ENCODE results near the gene MAN2B2. TPM values are rescaled to one million over a fixed set of nuclear protein-coding genes. Genes with fewer than 3 reads are reported as not detected.

The MAN2B2 gene
- total RNA-seq, 1 experiment from 2014 or later, result 8.5 TPM

GRCh38 chr4:6643141-6643847 lies 68.3 kb downstream of the MAN2B2 start:
- CTCF ChIA-PET, result no interaction called here

GRCh38 chr4:6644792-6645530 lies 70.0 kb downstream of the MAN2B2 start:
- CTCF ChIA-PET, result no interaction called here
- no peak overlapping the region for H3K4me3 ChIP-seq (ENCODE audit: low read length)
- H3K27me3 ChIP-seq (ENCODE audit: low read length), result no peaks in the 10 kb centered on the region
- POLR2A ChIA-PET (ENCODE audit: unreplicated experiment), result no interaction called here
- H3K4me1 ChIP-seq (ENCODE audit: insufficient read depth, low read length), result peaks cover 7% of the 10 kb centered on the region; the same call in 1 of the 2 replicates
- ATAC-seq (no peak), DNase-seq (no peak)
- BruUV-seq (replicated peaks), result no TSS peak
- TF ChIP-seq CTCF (conservative IDR thresholded peaks at IDR 0.05; ENCODE audit: low read depth, low read length), result no peak
- no peak for TF ChIP-seq EZH2phosphoT487 (IDR thresholded peaks at IDR 0.05; ENCODE audit: borderline replicate concordance, low read length)
- no peak for TF ChIP-seq EZH2 (IDR thresholded peaks at IDR 0.05; ENCODE audit: low read length, unreplicated experiment)
- H3K27ac ChIP-seq (ENCODE audit: low read length), result no peak overlapping the region
- H3K9ac ChIP-seq (ENCODE audit: low read length), result no peak overlapping the region
- H4K20me1 ChIP-seq (ENCODE audit: low read length), result peaks cover 22% of the 10 kb centered on the region
- H3F3A ChIP-seq (ENCODE audit: low read length, unreplicated experiment), result no peaks in the 10 kb centered on the region
- intact Hi-C loops (cut with micrococcal nuclease), result no loop called here
- H3K9me2 ChIP-seq (replicated peaks; ENCODE audit: low read length), result no peaks in the 10 kb centered on the region
- no peak overlapping the region for H3K4me2 ChIP-seq (ENCODE audit: low read length)
- H3K9me3 ChIP-seq (ENCODE audit: low read length), result no peaks in the 10 kb centered on the region
- H3K79me2 ChIP-seq (ENCODE audit: low read length), result peaks cover 28% of the 10 kb centered on the region
- no peak overlapping the region for H2AFZ ChIP-seq (ENCODE audit: low read length)
- H3K36me3 ChIP-seq (ENCODE audit: low read depth, low read length), result peaks cover 14% of the 10 kb centered on the region

More at GRCh38 chr4:6643141-6643847, 68.3 kb downstream of the MAN2B2 start:
- POLR2A ChIA-PET (ENCODE audit: unreplicated experiment), result no interaction called here
- Histone ChIP-seq H2AFZ (ENCODE audit: low read length) (no peak overlapping the region), H3K27ac (ENCODE audit: low read length) (no peak overlapping the region), H3K9ac (ENCODE audit: low read length) (no peak overlapping the region), H3K27me3 (ENCODE audit: low read length) (no peaks in the 10 kb centered on the region), H3F3A (ENCODE audit: low read length, unreplicated experiment) (no peaks in the 10 kb centered on the region), H3K36me3 (ENCODE audit: low read depth, low read length) (peaks cover 14% of the 10 kb centered on the region), H3K4me3 (ENCODE audit: low read length) (no peak overlapping the region), H3K79me2 (ENCODE audit: low read length) (peaks cover 28% of the 10 kb centered on the region), H4K20me1 (ENCODE audit: low read length) (peaks cover 22% of the 10 kb centered on the region), H3K9me3 (ENCODE audit: low read length) (no peaks in the 10 kb centered on the region), H3K4me1 (ENCODE audit: insufficient read depth, low read length) (peaks cover 7% of the 10 kb centered on the region; the same call in 1 of the 2 replicates), H3K4me2 (ENCODE audit: low read length) (no peak overlapping the region), H3K9me2 (replicated peaks; ENCODE audit: low read length) (no peaks in the 10 kb centered on the region)
- TF ChIP-seq EZH2phosphoT487 (IDR thresholded peaks at IDR 0.05; ENCODE audit: borderline replicate concordance, low read length), result no peak
- TF ChIP-seq CTCF (conservative IDR thresholded peaks at IDR 0.05; ENCODE audit: low read depth, low read length), result no peak
- TF ChIP-seq EZH2 (IDR thresholded peaks at IDR 0.05; ENCODE audit: low read length, unreplicated experiment), result no peak
- DNase-seq (no peak), ATAC-seq (no peak)
- intact Hi-C loops (cut with micrococcal nuclease), result no loop called here
- BruUV-seq (replicated peaks), result no TSS peak

- Histone ChIP-seq H3K27ac (ENCODE audit: low read length) (no peak overlapping the region), H3F3A (ENCODE audit: low read length, unreplicated experiment) (no peaks in the 10 kb centered on the region), H2AFZ (ENCODE audit: low read length) (no peak overlapping the region), H3K4me1 (ENCODE audit: insufficient read depth, low read length) (peaks cover 4% of the 10 kb centered on the region; the same call in 1 of the 2 replicates), H3K9ac (ENCODE audit: low read length) (no peak overlapping the region), H3K9me3 (ENCODE audit: low read length) (no peaks in the 10 kb centered on the region), H3K4me3 (ENCODE audit: low read length) (no peak overlapping the region), H3K9me2 (replicated peaks; ENCODE audit: low read length) (no peaks in the 10 kb centered on the region), H3K4me2 (ENCODE audit: low read length) (no peak overlapping the region), H3K36me3 (ENCODE audit: low read depth, low read length) (peaks cover 10% of the 10 kb centered on the region), H3K79me2 (ENCODE audit: low read length) (peaks cover 11% of the 10 kb centered on the region), H3K27me3 (ENCODE audit: low read length) (no peaks in the 10 kb centered on the region), H4K20me1 (ENCODE audit: low read length) (peaks cover 9% of the 10 kb centered on the region)
- ATAC-seq, result no peak
- ChIA-PET POLR2A (ENCODE audit: unreplicated experiment) (no interaction called here), CTCF (no interaction called here)
- no TSS peak for BruUV-seq (replicated peaks)
- DNase-seq, result no peak
- intact Hi-C loops (cut with micrococcal nuclease), result no loop called here
- TF ChIP-seq CTCF (conservative IDR thresholded peaks at IDR 0.05; ENCODE audit: low read depth, low read length) (no peak), EZH2phosphoT487 (IDR thresholded peaks at IDR 0.05; ENCODE audit: borderline replicate concordance, low read length) (no peak), EZH2 (IDR thresholded peaks at IDR 0.05; ENCODE audit: low read length, unreplicated experiment) (no peak)
These were observed 72.2 kb downstream of the MAN2B2 start for GRCh38 chr4:6647169-6647568.
